Measurements from ENCODE around the gene SLC30A7. TPM values are rescaled to one million over a fixed set of nuclear protein-coding genes. Genes with fewer than 3 reads are reported as not detected.

Gene SLC30A7
- total RNA-seq, 1 donor from 2014 or later: 28.2 TPM

DNA sequence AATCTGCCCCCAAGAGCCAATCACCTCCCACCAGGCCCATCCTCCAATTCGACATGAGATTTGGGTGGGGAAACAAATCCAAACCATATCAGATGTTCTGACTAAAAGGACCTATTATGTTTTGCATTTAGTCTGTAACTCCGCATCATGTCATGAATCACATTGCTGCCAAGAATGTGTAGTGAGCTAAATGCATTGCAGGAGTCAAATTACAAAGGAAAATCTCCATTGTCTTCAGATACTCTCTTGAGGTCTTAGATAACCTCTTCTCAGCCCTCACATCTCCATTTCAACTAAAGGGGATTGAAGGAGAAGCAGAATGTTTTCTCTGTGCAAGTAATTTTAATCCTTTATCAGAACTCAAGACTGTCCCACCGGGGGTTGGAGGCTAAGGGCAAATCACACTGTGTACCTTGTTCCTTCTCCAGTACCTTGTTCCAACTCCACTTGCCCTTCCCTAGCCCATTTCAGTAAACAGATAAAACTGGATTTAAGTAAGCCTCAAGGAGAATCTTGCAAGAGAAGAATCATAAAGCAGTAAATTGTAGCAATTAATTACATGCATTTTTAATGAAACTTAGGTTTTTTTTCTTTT lies 35.4 kb upstream of the SLC30A7 start:
- no peaks in the 10 kb centered on the region for H3K27me3 Mint-ChIP-seq
- no peak overlapping the region for H3K27ac Mint-ChIP-seq
- DNase-seq (ENCODE audit: low spot score, unreplicated experiment): no peak
- TF ChIP-seq, protein P1, sequence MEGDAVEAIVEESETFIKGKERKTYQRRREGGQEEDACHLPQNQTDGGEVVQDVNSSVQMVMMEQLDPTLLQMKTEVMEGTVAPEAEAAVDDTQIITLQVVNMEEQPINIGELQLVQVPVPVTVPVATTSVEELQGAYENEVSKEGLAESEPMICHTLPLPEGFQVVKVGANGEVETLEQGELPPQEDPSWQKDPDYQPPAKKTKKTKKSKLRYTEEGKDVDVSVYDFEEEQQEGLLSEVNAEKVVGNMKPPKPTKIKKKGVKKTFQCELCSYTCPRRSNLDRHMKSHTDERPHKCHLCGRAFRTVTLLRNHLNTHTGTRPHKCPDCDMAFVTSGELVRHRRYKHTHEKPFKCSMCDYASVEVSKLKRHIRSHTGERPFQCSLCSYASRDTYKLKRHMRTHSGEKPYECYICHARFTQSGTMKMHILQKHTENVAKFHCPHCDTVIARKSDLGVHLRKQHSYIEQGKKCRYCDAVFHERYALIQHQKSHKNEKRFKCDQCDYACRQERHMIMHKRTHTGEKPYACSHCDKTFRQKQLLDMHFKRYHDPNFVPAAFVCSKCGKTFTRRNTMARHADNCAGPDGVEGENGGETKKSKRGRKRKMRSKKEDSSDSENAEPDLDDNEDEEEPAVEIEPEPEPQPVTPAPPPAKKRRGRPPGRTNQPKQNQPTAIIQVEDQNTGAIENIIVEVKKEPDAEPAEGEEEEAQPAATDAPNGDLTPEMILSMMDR (IDR thresholded peaks at IDR 0.05; ENCODE audit: unreplicated experiment): no peak
- no peaks in the 10 kb centered on the region for H3K36me3 Mint-ChIP-seq (ENCODE audit: insufficient read depth)
- no peaks in the 10 kb centered on the region for H3K4me1 Mint-ChIP-seq (ENCODE audit: low read depth)
- H3K4me3 Mint-ChIP-seq (ENCODE audit: low read depth): no peak overlapping the region
- peaks cover 9% of the 10 kb centered on the region for H3K9me3 Mint-ChIP-seq (ENCODE audit: low read depth)

DNA sequence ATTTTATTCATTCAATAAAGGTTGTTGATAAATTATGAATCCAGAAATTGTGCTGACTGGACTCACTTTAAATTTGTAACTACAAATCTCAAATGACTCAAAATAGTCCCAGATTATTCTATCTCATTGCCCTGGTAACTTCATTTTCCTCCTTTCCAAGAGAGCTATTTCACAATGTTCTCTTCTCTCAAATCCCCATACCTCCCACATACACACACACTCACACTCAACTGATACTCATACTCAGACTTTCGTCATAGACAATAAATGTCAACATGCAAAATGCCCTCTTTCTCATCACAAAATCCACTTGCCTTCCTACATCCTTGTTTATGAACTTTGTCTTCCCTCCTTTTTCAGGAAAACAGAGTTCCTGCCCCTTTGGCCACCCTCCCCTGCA lies 34.5 kb upstream of the SLC30A7 start:
- H3K4me1 Mint-ChIP-seq (ENCODE audit: low read depth): no peaks in the 10 kb centered on the region
- no peak overlapping the region for H3K27ac Mint-ChIP-seq
- TF ChIP-seq, protein P1 (IDR thresholded peaks at IDR 0.05; ENCODE audit: unreplicated experiment): no peak
- H3K4me3 Mint-ChIP-seq (ENCODE audit: low read depth): no peak overlapping the region
- no peak for DNase-seq (ENCODE audit: low spot score, unreplicated experiment)
- H3K36me3 Mint-ChIP-seq (ENCODE audit: insufficient read depth): no peaks in the 10 kb centered on the region
- no peaks in the 10 kb centered on the region for H3K27me3 Mint-ChIP-seq
- peaks cover 6% of the 10 kb centered on the region for H3K9me3 Mint-ChIP-seq (ENCODE audit: low read depth)

DNA sequence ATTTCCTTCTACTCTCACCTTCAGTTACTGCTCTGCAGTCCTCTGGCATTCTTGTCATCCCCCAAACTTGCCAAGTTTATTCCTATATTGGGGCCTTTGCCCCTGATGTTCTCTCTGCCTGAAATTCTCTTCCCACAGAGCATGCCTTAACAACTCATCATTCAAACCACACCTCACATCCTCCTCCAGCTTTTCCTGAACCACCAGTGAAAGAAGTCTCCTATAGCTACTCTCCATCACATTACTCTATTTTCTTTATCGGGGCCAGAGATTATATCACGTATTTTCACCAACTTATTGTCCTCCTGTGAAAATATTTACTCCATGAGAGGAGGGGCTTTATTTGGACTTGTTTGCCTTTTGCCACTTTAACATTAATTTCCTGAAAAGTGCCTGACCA lies 33.3 kb upstream of the SLC30A7 start:
- TF ChIP-seq, protein P1 (IDR thresholded peaks at IDR 0.05; ENCODE audit: unreplicated experiment): no peak
- Mint-ChIP-seq H3K36me3 (ENCODE audit: insufficient read depth) (no peaks in the 10 kb centered on the region), H3K27me3 (no peaks in the 10 kb centered on the region), H3K9me3 (ENCODE audit: low read depth) (no peaks in the 10 kb centered on the region), H3K4me3 (ENCODE audit: low read depth) (no peak overlapping the region), H3K4me1 (ENCODE audit: low read depth) (no peaks in the 10 kb centered on the region), H3K27ac (no peak overlapping the region)
- DNase-seq (ENCODE audit: low spot score, unreplicated experiment): no peak

DNA sequence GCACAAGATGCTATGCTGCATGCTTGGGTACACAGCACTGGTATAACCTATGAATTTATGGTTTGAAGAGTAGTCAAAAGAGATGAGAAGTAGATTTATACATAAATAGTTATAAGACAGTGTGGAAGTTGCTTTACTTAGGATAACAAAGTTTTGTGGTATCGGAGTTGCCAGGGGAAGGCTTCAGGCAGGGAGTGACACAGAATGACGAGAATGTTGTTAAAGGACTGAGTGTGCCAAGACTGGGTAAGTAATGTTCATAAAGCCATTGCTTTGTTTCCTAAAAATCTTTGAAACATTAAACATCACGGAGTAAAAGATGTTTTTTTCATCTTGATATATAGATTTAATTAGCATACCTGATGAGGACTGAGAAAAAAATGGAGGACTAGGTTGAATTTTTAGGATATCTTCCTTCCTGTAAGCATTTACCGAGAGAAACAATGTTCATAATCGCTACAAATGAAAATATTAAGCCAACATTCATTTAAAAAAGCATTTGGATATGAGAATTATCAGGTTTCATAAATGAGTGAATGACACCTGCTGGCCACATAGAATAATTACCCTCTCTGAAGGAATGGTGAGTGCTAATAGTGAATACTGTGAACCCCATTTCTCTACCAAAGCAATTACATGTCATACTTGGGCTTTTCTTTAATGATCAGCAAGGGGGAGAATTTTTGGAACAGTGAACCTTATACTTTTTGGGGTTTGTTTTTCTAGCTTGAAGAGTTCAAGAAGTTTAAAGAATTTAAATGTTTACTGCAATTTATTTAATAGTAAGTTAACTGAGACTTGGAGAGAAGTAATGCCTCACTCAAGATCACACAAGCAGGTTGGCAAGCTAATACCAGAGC lies 29.6 kb upstream of the SLC30A7 start:
- H3K27me3 Mint-ChIP-seq: no peaks in the 10 kb centered on the region
- no peak overlapping the region for H3K4me3 Mint-ChIP-seq (ENCODE audit: low read depth)
- TF ChIP-seq, protein P1 (IDR thresholded peaks at IDR 0.05; ENCODE audit: unreplicated experiment): peak; percentile 58
- H3K9me3 Mint-ChIP-seq (ENCODE audit: low read depth): no peaks in the 10 kb centered on the region
- no peaks in the 10 kb centered on the region for H3K4me1 Mint-ChIP-seq (ENCODE audit: low read depth)
- H3K36me3 Mint-ChIP-seq (ENCODE audit: insufficient read depth): no peaks in the 10 kb centered on the region
- no peak for DNase-seq (ENCODE audit: low spot score, unreplicated experiment)
- no peak overlapping the region for H3K27ac Mint-ChIP-seq

DNA sequence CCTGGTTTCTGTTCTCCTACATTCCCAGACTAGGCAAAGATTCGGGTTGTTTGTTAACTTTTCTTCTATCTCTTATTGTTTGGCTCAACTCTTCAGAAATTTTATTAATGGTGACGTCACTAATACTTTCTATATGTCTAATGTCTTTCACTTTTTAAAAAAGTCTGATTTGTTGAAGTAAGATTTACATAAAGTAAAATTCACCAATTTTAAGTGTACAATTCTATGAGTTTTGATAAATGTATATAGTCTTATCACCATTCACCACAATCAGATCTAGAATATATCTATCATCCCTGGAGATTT lies 29.0 kb upstream of the SLC30A7 start:
- Mint-ChIP-seq H3K4me3 (ENCODE audit: low read depth) (no peak overlapping the region), H3K4me1 (ENCODE audit: low read depth) (no peaks in the 10 kb centered on the region), H3K36me3 (ENCODE audit: insufficient read depth) (no peaks in the 10 kb centered on the region), H3K9me3 (ENCODE audit: low read depth) (no peaks in the 10 kb centered on the region), H3K27ac (no peak overlapping the region), H3K27me3 (no peaks in the 10 kb centered on the region)
- DNase-seq (ENCODE audit: low spot score, unreplicated experiment): no peak
- TF ChIP-seq, protein P1 (IDR thresholded peaks at IDR 0.05; ENCODE audit: unreplicated experiment): no peak

Data from progenitor cell of endocrine pancreas (in vitro differentiated cells).